Lower leg skin (tissue), 4 donors: ENCODE measurements around the gene RPS15. TPM values are rescaled to one million over a fixed set of nuclear protein-coding genes. Genes with fewer than 3 reads are reported as not detected.
A peak's percentile ranks its signal among the peaks of the same experiment; 100 is the strongest.

Source experiments
- DNase-seq, 2 donors: peaks; one replicate each; pipeline ENCODE4 v3.0.0-alpha.2; 2019; ENCODE audit warnings: low spot score in 2 of 2
- H3K4me3 ChIP-seq: fragments of 200-600 bp; sonication (generic); 2 replicates; pipeline ENCODE4 v1.5.1; 2017; ENCODE audit warnings: mild to moderate bottlenecking, low read depth; ENCODE audit not compliant: poor library complexity, severe bottlenecking
- CTCF ChIP-seq, 3 donors: fragments of 450-650 bp; IDR thresholded peaks; one replicate each; pipeline ENCODE4 v1.5.1; 2016; ENCODE audit warnings: antibody characterized with exemption in 3 of 3, mild to moderate bottlenecking in 3 of 3, moderate library complexity in 2 of 3
- POLR2A ChIP-seq, 2 donors: fragments of 450-650 bp; IDR thresholded peaks; one replicate each; pipeline ENCODE4 v1.6.1; 2016 to 2017; ENCODE audit warnings: antibody characterized with exemption in 2 of 2, mild to moderate bottlenecking in 1 of 2, moderate library complexity in 1 of 2
- WGBS, 2 donors: methylation state at CpG; one replicate each; pipeline ENCODE4 v1.1.5; 2018; 5-methylcytosine and 5-hydroxymethylcytosine counted together
- intact Hi-C: fragments of 100-400 bp; cut with DNase I; formaldehyde crosslinking; loops from one replicate; pipeline ENCODE4 v1.15.0; 2023; ENCODE audit warnings: low total_unique reads
- total RNA-seq, 4 donors: library from RNA; depleted of rRNA; stranded (reverse); fragments of >200 nt; gene quantifications; one replicate each; pipeline ENCODE4 v1.1.0, GENCODE V29; 2016

The RPS15 gene
- total RNA-seq, 4 donors from 2014 or later = 2,226 to 7,190 (median 4,396) TPM

- no peak for DNase-seq
- WGBS, 2 donors = 2 to 4% methylated on average over 31 to 36 of the region's 87 CpGs
- H3K4me3 ChIP-seq = peak within 1 kb of the TSS; percentile 15
- intact Hi-C loops = no loop called here
- no peak for TF ChIP-seq POLR2A (IDR thresholded peaks at IDR 0.05)
- no peak for TF ChIP-seq CTCF (IDR thresholded peaks at IDR 0.05)
These were observed 36.9 kb upstream of the RPS15 start, which contains the start of gene GAMT for GRCh38 chr19:1401138-1401888. TSS of gene GAMT (minus strand) at chr19:1401542. CDS start at chr19:1401476, 66 bp downstream.

- TF ChIP-seq POLR2A (IDR thresholded peaks at IDR 0.05) (no peak), CTCF (IDR thresholded peaks at IDR 0.05) (no peak)
- intact Hi-C loops = no loop called here
- no peak for DNase-seq
- WGBS, 2 donors = 54 to 68% methylated on average over 11 of the region's 11 CpGs
- H3K4me3 ChIP-seq = no peak overlapping the region
These were observed 36.3 kb upstream of the RPS15 start for GRCh38 chr19:1401889-1402217.

- H3K4me3 ChIP-seq = no peak overlapping the region
- intact Hi-C loops = no loop called here
- TF ChIP-seq POLR2A (IDR thresholded peaks at IDR 0.05) = no peak
- no peak for TF ChIP-seq CTCF (IDR thresholded peaks at IDR 0.05)
- no peak for DNase-seq
- WGBS, 2 donors = 29 to 35% methylated on average over 16 to 23 of the region's 25 CpGs
These were observed 35.7 kb upstream of the RPS15 start for GRCh38 chr19:1402411-1403070.

- DNase-seq = peak; percentile 98 to 100
- intact Hi-C loops = no loop called here
- peak overlapping the region; percentile 23 for H3K4me3 ChIP-seq
- no peak for TF ChIP-seq POLR2A (IDR thresholded peaks at IDR 0.05)
- 1% methylated on average over 49 to 71 of the region's 72 CpGs for WGBS, 2 donors
These were observed 31.2 kb upstream of the RPS15 start for GRCh38 chr19:1406774-1407527.

GRCh38 chr19:1407528-1408299, 30.5 kb upstream of the RPS15 start, which contains the start of gene DAZAP1:
TSS of gene DAZAP1 (plus strand) at chr19:1407586. CDS start at chr19:1407774, 188 bp downstream.
- WGBS, 2 donors = 0% methylated on average over 76 of the region's 121 CpGs; no CpG with 5 or more reads in 1 of the 2 donors
- H3K4me3 ChIP-seq = peak within 1 kb of the TSS; percentile 80
- no peak for TF ChIP-seq CTCF (IDR thresholded peaks at IDR 0.05)
- TF ChIP-seq POLR2A (IDR thresholded peaks at IDR 0.05) = no peak
- intact Hi-C loops = no loop called here
- DNase-seq = no peak
